ENCODE data around the gene SLX9. TPM values are rescaled to one million over a fixed set of nuclear protein-coding genes. Genes with fewer than 3 reads are reported as not detected.

Gene SLX9
- total RNA-seq, 1 donor from 2014 or later = 33.3 TPM

DNA sequence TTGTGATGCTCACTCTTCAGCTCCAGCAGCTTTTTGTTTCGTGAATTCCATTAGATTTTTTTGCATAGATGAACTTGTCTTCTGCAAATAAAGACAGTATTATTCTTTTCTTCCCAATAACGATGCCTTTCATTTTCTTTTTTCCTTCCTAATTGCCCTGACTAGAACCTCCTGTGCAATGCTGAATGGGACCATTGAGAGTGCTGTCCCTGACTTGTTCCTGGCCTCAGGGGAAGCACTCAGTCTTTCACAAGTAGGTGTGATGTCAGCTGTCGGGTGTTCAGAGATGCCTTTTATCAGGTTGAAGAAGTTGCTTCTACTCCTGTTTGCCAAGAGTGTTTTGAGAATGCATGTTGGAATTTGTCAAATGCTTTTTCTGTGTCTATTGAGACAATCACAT is 70.3 kb downstream of the SLX9 start:
- H3K36me3 Mint-ChIP-seq = no peaks in the 10 kb centered on the region
- TF ChIP-seq, protein P1, sequence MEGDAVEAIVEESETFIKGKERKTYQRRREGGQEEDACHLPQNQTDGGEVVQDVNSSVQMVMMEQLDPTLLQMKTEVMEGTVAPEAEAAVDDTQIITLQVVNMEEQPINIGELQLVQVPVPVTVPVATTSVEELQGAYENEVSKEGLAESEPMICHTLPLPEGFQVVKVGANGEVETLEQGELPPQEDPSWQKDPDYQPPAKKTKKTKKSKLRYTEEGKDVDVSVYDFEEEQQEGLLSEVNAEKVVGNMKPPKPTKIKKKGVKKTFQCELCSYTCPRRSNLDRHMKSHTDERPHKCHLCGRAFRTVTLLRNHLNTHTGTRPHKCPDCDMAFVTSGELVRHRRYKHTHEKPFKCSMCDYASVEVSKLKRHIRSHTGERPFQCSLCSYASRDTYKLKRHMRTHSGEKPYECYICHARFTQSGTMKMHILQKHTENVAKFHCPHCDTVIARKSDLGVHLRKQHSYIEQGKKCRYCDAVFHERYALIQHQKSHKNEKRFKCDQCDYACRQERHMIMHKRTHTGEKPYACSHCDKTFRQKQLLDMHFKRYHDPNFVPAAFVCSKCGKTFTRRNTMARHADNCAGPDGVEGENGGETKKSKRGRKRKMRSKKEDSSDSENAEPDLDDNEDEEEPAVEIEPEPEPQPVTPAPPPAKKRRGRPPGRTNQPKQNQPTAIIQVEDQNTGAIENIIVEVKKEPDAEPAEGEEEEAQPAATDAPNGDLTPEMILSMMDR (conservative IDR thresholded peaks at IDR 0.05) = peak; percentile 42
- H3K9me3 Mint-ChIP-seq = peaks cover 18% of the 10 kb centered on the region
- peak overlapping the region; percentile 24 for H3K4me3 Mint-ChIP-seq
- H3K4me1 Mint-ChIP-seq (ENCODE audit: unreplicated experiment) = peaks cover 34% of the 10 kb centered on the region
- no peak for DNase-seq (ENCODE audit: extremely low spot score, unreplicated experiment)
- peaks cover 13% of the 10 kb centered on the region for H3K27me3 Mint-ChIP-seq
- peak overlapping the region; percentile 3 for H3K27ac Mint-ChIP-seq

DNA sequence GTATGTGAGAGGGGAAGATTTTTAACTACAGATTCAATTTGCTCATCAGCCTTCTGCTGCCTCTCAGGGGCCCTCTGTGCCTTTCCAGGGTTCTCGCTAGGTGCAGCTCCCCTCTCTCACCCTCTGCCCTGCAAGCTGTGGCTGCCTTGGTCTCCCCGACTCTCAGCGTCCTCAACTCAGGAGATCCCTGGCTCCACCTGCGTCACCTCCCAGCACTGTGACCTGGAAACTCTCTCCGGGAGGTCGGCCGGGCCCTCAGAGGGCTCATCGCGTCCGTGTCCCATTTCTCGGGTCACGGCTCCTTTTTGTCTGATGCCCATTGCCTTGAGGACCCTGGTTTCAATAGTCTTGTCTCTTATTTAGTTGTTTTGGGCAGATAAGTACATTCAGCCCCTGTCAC is 71.0 kb downstream of the SLX9 start:
- H3K27me3 Mint-ChIP-seq = peaks cover 18% of the 10 kb centered on the region
- peaks cover 39% of the 10 kb centered on the region for H3K4me1 Mint-ChIP-seq (ENCODE audit: unreplicated experiment)
- TF ChIP-seq, protein P1 (conservative IDR thresholded peaks at IDR 0.05) = no peak
- H3K36me3 Mint-ChIP-seq = no peaks in the 10 kb centered on the region
- peak overlapping the region; percentile 3 for H3K27ac Mint-ChIP-seq
- H3K9me3 Mint-ChIP-seq = peaks cover 14% of the 10 kb centered on the region
- no peak for DNase-seq (ENCODE audit: extremely low spot score, unreplicated experiment)
- peak overlapping the region; percentile 18 for H3K4me3 Mint-ChIP-seq

DNA sequence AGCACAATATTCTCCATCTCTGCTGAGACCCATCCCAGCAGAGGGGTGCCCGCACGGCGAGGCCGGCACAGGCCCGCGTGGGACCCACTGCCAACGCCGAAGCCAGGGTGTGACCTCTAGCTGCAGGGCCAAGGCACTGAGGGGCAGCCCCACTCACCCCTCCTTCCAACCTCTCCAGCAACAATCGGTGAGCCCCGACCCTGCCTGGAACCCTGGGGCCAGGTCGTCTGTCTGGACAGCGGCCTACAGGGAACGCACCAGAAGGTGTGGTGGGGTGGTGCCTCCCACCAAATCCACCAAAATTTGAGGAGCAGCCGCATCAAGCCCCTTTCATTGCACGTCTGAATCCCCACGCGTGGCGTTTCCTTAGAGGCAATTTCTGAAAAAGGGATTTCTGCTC is 71.6 kb downstream of the SLX9 start:
- Mint-ChIP-seq H3K9me3 (peaks cover 12% of the 10 kb centered on the region), H3K27ac (no peak overlapping the region), H3K27me3 (peaks cover 24% of the 10 kb centered on the region), H3K4me3 (no peak overlapping the region), H3K36me3 (no peaks in the 10 kb centered on the region), H3K4me1 (ENCODE audit: unreplicated experiment) (peaks cover 45% of the 10 kb centered on the region)
- TF ChIP-seq, protein P1 (conservative IDR thresholded peaks at IDR 0.05) = no peak
- no peak for DNase-seq (ENCODE audit: extremely low spot score, unreplicated experiment)

DNA sequence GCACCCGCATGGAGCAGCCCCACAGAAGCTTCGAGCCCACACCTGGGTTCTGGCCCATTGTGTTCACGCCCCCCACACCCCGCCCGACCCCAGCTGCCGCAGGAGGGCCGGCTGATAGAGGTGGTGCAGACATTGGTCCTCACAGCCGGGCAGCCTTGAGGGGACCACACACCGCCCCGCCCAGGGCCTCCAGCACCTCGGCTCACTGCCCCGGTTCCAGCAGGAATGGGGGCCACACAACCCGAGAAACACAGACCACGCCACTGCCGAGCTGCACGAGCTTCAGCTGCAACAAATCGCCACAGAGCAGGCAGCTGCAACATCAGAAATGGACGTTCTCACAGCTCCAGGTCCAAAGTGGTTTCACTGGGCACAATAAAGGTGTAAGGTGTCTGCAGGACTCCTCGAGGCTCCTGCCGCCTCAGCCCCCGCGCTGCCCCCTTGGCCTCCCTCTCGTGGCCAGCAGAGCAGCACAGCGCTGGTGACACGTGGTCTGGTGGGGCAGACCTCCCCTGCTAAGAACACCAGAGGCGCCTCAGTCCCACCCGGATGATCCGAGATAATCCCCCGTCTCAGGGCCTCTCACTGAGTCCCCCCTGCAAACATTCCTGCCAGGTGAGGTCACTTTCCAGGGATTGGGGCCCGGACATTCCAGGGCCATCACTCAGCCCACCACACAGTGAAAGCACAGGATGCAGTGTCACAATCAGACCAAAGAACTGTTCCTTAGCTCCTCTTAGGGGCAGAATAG is 72.3 kb downstream of the SLX9 start:
- peaks cover 48% of the 10 kb centered on the region for H3K4me1 Mint-ChIP-seq (ENCODE audit: unreplicated experiment)
- H3K4me3 Mint-ChIP-seq = peak overlapping the region; percentile 61
- H3K27me3 Mint-ChIP-seq = peaks cover 27% of the 10 kb centered on the region
- peaks cover 12% of the 10 kb centered on the region for H3K9me3 Mint-ChIP-seq
- no peaks in the 10 kb centered on the region for H3K36me3 Mint-ChIP-seq
- TF ChIP-seq, protein P1 (conservative IDR thresholded peaks at IDR 0.05) = peak; percentile 28
- H3K27ac Mint-ChIP-seq = peak overlapping the region; percentile 83
- no peak for DNase-seq (ENCODE audit: extremely low spot score, unreplicated experiment)

DNA sequence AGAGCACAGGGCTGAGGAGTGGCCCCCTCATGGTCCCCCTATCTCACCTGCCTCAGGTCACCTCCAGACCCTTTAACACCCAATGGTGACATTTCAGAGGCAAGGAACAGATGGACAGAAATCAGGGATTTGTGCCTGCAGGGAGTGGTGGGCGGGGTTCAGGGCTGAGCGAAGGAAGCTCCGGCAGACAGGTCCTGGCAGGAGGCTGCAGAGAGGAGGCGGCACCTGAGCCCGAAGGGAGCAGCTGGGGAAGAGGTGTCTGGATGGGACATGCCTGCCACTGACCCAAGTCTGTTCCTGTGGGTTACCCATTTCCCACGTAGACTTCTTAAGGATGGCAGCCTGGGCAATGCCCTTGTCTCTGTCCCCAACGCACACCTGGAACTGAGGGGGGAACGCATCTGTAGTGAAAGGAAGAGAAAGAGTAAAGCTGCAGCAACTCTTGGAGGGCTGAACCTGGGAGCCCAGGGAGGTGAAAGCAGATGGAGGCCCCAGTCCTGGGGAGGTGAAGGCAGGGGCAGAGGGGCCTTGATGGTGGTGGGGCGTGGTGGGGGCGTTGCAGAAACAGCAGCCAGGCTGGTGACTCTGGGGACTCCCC is 72.9 kb downstream of the SLX9 start:
- TF ChIP-seq, protein P1 (conservative IDR thresholded peaks at IDR 0.05) = no peak
- no peaks in the 10 kb centered on the region for H3K36me3 Mint-ChIP-seq
- H3K4me3 Mint-ChIP-seq = peak overlapping the region; percentile 61
- peaks cover 48% of the 10 kb centered on the region for H3K4me1 Mint-ChIP-seq (ENCODE audit: unreplicated experiment)
- H3K9me3 Mint-ChIP-seq = peaks cover 12% of the 10 kb centered on the region
- peaks cover 30% of the 10 kb centered on the region for H3K27me3 Mint-ChIP-seq
- H3K27ac Mint-ChIP-seq = peak overlapping the region; percentile 83
- no peak for DNase-seq (ENCODE audit: extremely low spot score, unreplicated experiment)

All from type B pancreatic cell (in vitro differentiated cells).